Activated CD8-positive, alpha-beta T cell treated with anti-CD3 and anti-CD28 coated beads for 36 hours (primary cell): ENCODE results near the gene CYP2W1. TPM values are rescaled to one million over a fixed set of nuclear protein-coding genes. Genes with fewer than 3 reads are reported as not detected.

ENCODE experiments used
- ATAC-seq: fragments of 200-7000 bp; cut with Tn5 transposase; one replicate; pipeline ENCODE4 v1.10.0; 2021; ENCODE audit warnings: mild to moderate bottlenecking, moderate library complexity
- CTCF ChIA-PET: fragments of 350-600 bp; sonication (Branson Sonifier 250); formaldehyde crosslinking; loops from one replicate; lab custom pipeline; 2021; ENCODE audit warnings: antibody characterized with exemption; lab: Charles Lee
- POLR2A ChIA-PET: fragments of 350-600 bp; sonication (Branson Sonifier 250); formaldehyde crosslinking; loops from one replicate; lab custom pipeline; 2021; ENCODE audit warnings: antibody characterized with exemption; lab: Charles Lee
- DNase-seq: peaks from one replicate; pipeline ENCODE4 v3.0.0-alpha.2; 2020
- H3K27ac Mint-ChIP-seq: one replicate; pipeline ENCODE4 v1.8.0; 2021; ENCODE audit warnings: mild to moderate bottlenecking, mixed read lengths
- H3K27me3 Mint-ChIP-seq: one replicate; pipeline ENCODE4 v1.8.0; 2021; ENCODE audit warnings: mixed read lengths
- H3K36me3 Mint-ChIP-seq: one replicate; pipeline ENCODE4 v1.8.0; 2021; ENCODE audit warnings: low read depth, mixed read lengths
- H3K4me1 Mint-ChIP-seq: one replicate; pipeline ENCODE4 v1.8.0; 2021; ENCODE audit warnings: low read depth, mixed read lengths
- H3K4me3 Mint-ChIP-seq: one replicate; pipeline ENCODE4 v1.8.0; 2021; ENCODE audit warnings: mild to moderate bottlenecking, moderate library complexity, mixed read lengths
- H3K9me3 Mint-ChIP-seq: one replicate; pipeline ENCODE4 v1.8.0; 2021; ENCODE audit warnings: mixed read lengths
- intact Hi-C: fragments of 100-400 bp; cut with micrococcal nuclease; formaldehyde crosslinking; loops from one replicate; pipeline ENCODE4 v1.10.0; 2022
- total RNA-seq, 2 experiments: library from RNA; stranded (reverse); gene quantifications; one replicate each; pipeline ENCODE4 v1.2.3, GENCODE V29; 2021
- TF ChIP-seq, protein P1 (sequence below): fragments of 200-600 bp; IDR thresholded peaks from one replicate; pipeline ENCODE4 v1.8.0; 2022; ENCODE audit warnings: antibody characterized with exemption, mild to moderate bottlenecking

The CYP2W1 gene
- total RNA-seq, 2 experiments from 2014 or later, result not detected

DNA sequence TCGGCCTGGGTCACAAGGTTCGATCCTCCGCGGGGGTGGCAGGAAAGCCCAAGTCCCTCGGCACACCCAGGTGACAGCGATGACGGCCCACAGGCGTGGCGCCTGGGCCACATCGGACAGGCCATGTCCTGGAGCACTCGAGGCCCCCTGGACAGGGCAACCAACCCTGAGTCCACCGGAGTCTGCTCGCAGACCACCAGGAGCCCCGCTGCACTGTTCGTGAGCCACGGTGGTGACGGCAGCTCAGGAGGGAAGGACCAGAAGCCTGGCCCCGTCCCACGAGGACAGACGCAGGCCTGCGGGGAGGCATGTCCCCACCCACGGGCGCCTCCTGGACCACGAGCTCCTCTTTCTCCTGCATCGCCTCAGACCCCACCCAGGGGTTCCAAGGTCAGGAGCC is 39.0 kb downstream of the CYP2W1 start:
- no peaks in the 10 kb centered on the region for H3K27me3 Mint-ChIP-seq
- H3K36me3 Mint-ChIP-seq, result peaks cover 16% of the 10 kb centered on the region
- ATAC-seq (no peak), DNase-seq (no peak)
- no peak overlapping the region for H3K4me3 Mint-ChIP-seq
- intact Hi-C loops, result no loop called here
- H3K4me1 Mint-ChIP-seq, result peaks cover 10% of the 10 kb centered on the region
- H3K9me3 Mint-ChIP-seq, result peaks cover 11% of the 10 kb centered on the region
- no peak overlapping the region for H3K27ac Mint-ChIP-seq
- CTCF ChIA-PET, result interaction anchor here (1.2 to 1.4 kb wide), 2 partner anchors 29 to 44 kb away, joined by 4 to 6 read pairs; no protein-coding TSS in a partner anchor
- POLR2A ChIA-PET, result no interaction called here
- TF ChIP-seq, protein P1, sequence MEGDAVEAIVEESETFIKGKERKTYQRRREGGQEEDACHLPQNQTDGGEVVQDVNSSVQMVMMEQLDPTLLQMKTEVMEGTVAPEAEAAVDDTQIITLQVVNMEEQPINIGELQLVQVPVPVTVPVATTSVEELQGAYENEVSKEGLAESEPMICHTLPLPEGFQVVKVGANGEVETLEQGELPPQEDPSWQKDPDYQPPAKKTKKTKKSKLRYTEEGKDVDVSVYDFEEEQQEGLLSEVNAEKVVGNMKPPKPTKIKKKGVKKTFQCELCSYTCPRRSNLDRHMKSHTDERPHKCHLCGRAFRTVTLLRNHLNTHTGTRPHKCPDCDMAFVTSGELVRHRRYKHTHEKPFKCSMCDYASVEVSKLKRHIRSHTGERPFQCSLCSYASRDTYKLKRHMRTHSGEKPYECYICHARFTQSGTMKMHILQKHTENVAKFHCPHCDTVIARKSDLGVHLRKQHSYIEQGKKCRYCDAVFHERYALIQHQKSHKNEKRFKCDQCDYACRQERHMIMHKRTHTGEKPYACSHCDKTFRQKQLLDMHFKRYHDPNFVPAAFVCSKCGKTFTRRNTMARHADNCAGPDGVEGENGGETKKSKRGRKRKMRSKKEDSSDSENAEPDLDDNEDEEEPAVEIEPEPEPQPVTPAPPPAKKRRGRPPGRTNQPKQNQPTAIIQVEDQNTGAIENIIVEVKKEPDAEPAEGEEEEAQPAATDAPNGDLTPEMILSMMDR, result no peak

DNA sequence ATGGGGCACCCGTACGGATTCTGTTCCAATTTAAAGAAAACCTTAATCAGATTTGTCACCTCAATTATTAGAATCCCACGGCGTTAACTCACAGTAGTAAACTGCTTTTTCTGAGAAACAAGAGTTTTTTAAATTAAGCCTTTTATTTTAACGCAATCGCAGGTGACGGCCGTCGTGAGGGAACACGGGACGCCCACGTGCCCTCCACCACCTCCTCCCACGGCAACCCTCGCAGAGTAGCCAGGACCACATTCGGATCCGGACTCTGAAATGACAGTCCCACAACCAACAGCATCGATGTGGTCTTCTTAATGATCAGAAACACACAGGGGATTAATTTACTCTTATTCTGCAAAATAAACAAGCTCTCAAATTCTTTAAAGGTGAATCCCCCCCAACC is 39.4 kb downstream of the CYP2W1 start:
- POLR2A ChIA-PET, result no interaction called here
- H3K27ac Mint-ChIP-seq, result no peak overlapping the region
- DNase-seq (no peak), ATAC-seq (no peak)
- peaks cover 18% of the 10 kb centered on the region for H3K36me3 Mint-ChIP-seq
- TF ChIP-seq, protein P1, result no peak
- H3K9me3 Mint-ChIP-seq, result peaks cover 11% of the 10 kb centered on the region
- H3K27me3 Mint-ChIP-seq, result no peaks in the 10 kb centered on the region
- intact Hi-C loops, result no loop called here
- H3K4me1 Mint-ChIP-seq, result peaks cover 11% of the 10 kb centered on the region
- no peak overlapping the region for H3K4me3 Mint-ChIP-seq
- CTCF ChIA-PET, result interaction anchor here (1.0 to 1.4 kb wide), 2 partner anchors 29 to 65 kb away, joined by 3 to 6 read pairs; no protein-coding TSS in a partner anchor

DNA sequence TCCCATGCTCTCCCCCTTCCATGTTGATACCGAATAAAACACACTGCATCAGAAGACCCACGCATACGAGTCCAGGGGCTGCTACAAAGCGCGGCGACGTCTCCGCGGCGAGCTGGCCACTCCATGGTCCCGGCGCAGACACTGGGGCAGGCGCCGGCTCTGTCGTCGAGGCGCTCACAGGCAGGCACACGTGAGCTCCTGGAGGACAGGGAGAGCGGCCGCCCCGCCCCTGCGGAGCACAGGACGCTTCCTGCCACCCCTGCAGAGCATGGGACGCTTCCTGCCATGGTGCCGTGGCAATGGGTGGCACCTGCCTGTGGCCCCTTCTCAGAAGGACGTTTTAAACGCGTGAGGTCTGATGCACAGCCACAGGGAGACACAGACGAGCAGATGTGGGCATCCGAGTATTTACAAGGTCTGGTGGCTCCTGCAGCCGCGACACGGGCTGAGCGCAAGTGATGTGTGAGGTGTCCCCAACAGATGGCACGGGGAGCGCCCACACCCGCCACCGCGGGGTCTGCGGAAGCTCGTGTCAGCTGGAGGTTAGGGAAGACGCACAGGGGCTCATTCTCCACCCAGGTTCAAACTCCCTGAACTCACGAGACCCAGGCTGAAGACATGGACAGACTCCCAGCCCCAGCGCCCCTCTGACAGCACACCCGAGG is 40.0 kb downstream of the CYP2W1 start:
- POLR2A ChIA-PET, result no interaction called here
- no peak overlapping the region for H3K4me3 Mint-ChIP-seq
- H3K27ac Mint-ChIP-seq, result no peak overlapping the region
- ATAC-seq, result no peak
- no peaks in the 10 kb centered on the region for H3K27me3 Mint-ChIP-seq
- intact Hi-C loops, result no loop called here
- peaks cover 20% of the 10 kb centered on the region for H3K36me3 Mint-ChIP-seq
- TF ChIP-seq, protein P1, result no peak
- no peak for DNase-seq
- CTCF ChIA-PET, result interaction anchor here (1.0 to 1.4 kb wide), 3 partner anchors 21 to 64 kb away, joined by 3 to 6 read pairs (median 3); partner anchors contain the start of gene GPR146
- peaks cover 11% of the 10 kb centered on the region for H3K9me3 Mint-ChIP-seq
- peaks cover 12% of the 10 kb centered on the region for H3K4me1 Mint-ChIP-seq

DNA sequence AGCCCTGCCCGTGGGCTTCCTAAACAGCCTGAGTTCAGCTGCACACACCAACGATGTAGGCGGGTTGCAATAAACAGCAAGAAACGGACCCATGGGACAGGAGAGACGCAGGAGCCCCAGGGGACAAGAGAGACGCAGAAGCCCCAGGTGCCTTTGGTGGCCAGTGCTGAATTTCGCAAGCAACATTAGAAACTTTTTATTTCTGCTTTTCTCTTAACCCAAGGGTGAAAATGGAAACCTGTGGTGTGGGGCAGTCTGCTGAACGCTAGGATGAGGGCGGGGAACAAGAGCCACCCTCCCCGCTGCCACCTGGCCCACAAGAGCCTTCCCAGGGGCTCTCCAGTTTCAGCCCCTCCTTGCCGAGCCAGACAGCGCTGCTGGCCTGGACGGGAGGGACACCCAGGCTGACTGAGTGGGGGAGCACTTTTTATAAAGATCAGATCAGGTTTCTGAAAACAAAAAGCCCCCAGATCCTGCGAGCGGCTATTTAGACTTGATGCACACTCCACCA is 41.4 kb downstream of the CYP2W1 start:
- peaks cover 13% of the 10 kb centered on the region for H3K4me1 Mint-ChIP-seq
- CTCF ChIA-PET, result interaction anchor here (1.3 to 2.7 kb wide), 2 partner anchors 31 to 41 kb away, joined by 5 to 11 read pairs; no protein-coding TSS in a partner anchor
- POLR2A ChIA-PET, result no interaction called here
- H3K4me3 Mint-ChIP-seq, result no peak overlapping the region
- intact Hi-C loops, result no loop called here
- peaks cover 20% of the 10 kb centered on the region for H3K36me3 Mint-ChIP-seq
- peak overlapping the region; percentile 46 for H3K27ac Mint-ChIP-seq
- TF ChIP-seq, protein P1, result no peak
- ATAC-seq (no peak), DNase-seq (no peak)
- H3K9me3 Mint-ChIP-seq, result peaks cover 11% of the 10 kb centered on the region
- H3K27me3 Mint-ChIP-seq, result no peaks in the 10 kb centered on the region
